ENCODE measurements around the gene HLA-DQB1.
A peak's percentile ranks its signal among the peaks of the same experiment; 100 is the strongest.
"Not testable (repeated sequence)": the region's sequence is repeated elsewhere in the genome, so short reads cannot be mapped to it uniquely, and the experiment has no call there.

HLA-DQB1 gene

DNA sequence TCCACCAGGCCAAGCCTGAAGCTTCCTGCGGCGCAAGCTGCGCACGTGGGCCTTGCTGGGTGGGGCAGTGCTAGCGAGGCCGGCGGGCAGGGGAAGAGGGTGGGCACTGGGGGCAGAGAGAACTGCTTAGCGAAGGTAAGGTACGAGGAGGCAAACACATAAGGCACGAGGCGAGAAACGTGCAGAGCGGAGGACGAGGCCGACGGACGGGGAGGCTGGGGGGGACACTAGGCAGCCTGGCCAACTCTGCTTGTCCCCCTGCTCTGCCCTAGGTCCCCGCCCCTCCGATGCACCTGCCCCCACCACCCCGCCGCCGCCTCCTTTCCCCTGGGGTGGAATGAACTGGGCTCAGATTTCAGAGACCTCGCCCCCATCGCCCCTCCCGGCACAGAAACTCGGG, 2.1 kb downstream of the HLA-DQB1 start:
- FAIRE-seq = no peak
- DNase-seq (ENCODE audit: insufficient read length, low spot score) = no peak

DNA sequence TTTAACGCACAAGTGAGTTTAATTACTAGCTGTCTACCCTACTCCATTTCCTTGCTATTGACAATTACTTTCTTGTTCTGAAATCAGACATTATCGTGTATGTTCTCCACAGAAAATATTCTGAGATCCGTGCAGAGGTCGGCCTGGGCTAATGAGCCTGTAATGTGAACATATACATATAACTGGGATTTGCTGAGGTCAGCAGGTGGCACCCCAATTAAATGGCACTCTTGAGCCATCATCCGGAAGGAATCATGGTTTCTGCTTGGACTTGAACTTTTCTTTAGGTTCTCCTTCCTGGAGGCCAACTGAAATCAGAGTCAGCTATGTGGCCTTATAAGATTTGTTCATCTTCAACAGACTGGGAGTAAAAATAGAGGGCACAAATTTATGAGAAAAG, 3.6 kb downstream of the HLA-DQB1 start:
- no peak for DNase-seq (ENCODE audit: insufficient read length, low spot score)

DNA sequence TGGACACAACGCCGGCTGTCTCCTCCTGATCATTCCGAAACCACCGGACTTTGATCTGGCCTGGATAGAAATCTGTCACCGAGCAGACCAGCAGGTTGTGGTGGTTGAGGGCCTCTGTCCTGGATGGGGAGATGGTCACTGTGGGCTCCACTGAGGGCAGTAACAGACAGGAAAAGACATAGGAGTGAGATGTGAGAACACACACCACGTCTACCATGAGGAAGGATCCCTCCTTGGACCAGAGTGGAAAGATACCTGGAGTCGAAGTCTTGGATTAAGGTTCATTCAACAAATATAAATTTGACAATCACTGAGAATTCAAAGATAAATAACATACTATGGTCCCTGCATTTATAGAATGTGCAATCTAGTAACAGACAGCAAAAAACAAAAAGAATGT, 4.4 kb downstream of the HLA-DQB1 start:
- FAIRE-seq (peak; percentile 11), DNase-seq (ENCODE audit: insufficient read length, low spot score) (no peak)

More for the DNA sequence above, 3.6 kb downstream of the HLA-DQB1 start:
- FAIRE-seq = peak; percentile 61

DNA sequence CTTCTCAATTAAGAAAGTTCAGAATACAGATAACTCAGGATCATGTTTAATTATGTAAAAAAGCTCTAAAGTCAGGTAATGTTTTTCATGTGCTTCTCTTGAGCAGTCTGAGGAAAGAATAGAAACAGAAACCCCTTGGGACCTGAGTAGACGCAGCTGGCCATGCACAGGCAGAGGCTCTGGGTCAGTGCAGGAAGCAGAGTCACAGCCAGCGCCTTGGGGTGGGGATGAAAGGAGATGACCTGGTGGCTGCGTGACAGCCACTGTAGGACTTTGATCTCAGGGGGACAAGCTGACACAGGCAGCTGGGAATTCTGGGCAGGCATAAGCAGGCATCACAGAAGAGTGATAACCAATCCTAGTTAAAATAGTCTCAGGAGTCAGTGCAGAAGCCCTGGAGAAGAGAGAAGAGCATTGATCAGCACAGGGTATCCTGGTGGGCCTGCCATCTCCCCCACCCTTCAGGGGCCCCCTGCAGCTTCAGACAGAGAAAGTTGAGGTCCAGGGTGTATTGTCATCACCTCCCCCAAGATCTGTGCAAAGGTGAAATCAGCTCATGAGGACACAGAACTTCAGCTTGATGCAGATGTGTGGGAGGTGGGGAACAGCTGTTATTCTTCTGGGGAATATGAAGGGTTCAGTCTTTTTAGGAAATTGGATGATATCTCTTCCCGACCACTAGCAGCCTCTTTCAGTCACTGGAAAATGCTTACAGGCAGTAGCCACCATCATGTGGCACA, 6.4 kb downstream of the HLA-DQB1 start:
- DNase-seq (ENCODE audit: insufficient read length, low spot score) = peak; percentile 6
- peak; percentile 94 for FAIRE-seq

DNA sequence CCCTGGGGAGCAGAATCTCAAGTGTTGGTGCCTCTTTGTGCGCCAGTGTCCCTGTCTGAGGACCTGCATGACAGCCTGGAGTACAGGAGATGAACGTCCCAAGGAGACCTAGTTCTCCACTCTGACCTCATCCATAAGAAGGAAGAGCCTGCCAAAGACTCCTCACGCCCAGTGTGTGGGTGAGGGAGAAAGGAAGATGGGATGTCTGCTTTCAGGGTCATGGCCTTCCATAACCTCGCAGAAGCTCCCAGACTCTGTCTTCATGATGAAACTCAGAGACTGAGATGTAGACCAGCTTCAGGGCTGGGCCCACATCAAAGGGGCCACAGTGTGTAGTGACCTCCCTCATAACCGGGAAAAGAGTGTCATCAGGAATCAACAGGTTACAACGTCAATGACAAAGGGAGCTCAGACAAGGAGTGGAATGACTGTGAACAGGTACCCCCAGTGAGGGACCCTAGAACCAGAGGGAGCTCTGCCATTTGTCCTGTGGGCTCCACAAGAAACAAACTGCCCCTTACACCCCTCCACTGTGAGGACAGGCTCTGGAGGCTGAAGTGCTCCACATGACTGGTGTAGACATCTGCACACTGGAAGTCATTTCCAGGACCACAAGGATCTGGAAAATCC, 8.1 kb downstream of the HLA-DQB1 start:
- no peak for FAIRE-seq

DNA sequence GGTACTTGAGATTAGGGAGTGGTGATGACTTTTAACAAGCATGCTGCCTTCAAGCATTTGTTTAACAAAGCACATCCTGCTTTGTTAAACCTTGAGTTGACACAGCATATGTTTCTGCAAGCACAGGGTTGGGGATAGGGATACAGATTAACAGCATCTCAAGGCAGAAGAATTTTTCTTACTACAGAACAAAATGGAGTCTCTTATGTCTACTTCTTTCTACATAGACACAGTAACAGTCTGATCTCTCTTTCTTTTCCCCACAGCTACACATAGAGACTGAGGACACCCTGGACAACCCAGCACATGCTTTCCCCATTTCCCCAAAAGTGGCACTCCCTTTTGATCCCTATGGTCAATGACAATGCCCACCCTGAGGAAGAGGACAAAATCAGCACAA, 8.6 kb downstream of the HLA-DQB1 start:
- DNase-seq (ENCODE audit: insufficient read length, low spot score); FAIRE-seq: not testable (repeated sequence)

More for the DNA sequence above, 8.1 kb downstream of the HLA-DQB1 start:
- DNase-seq (ENCODE audit: insufficient read length, low spot score) = no peak

DNA sequence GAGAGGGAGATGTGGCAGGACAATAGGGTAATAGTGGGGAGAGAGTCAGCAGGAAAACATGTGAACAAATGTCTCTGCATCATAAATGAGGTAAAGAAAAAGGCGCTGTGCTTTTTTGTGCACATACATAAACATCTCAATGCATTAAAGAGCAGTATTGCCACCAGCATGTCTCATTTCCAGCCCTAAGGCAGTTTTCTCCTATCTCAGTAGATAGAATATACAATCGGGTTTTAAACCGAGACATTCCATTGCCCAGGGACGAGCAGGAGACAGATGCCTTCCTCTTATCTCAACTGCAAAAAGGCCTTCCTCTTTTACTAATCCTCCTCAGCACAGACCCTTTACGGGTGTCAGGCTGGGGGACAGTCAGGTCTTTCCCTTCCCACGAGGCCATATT, 9.1 kb downstream of the HLA-DQB1 start:
- not testable (repeated sequence) for FAIRE-seq; DNase-seq (ENCODE audit: insufficient read length, low spot score)

DNA sequence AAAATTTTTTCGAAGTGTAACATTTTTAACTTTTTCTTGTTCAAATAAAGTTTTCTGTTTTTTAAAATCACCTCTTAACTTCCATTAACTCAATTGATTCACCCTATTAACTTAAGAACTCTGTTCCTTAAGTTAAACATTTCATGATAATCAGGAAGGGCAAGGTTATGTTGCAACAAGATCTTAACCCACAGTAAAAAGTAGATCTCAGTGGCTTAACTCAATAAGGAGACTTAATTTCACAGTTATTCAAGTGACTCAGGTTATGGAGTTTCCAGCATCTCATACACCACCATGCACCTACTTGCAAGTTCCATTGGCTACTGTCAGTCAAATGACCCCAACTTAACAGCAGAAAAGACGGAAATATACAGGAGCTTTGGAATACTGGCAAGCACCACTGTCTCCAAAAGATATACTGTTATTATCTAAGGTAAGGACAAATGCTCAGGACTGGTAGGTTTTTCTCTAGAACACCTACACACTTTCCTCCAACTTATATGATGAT, 11.2 kb downstream of the HLA-DQB1 start:
- DNase-seq (ENCODE audit: insufficient read length, low spot score) (no peak), FAIRE-seq (no peak)

DNA sequence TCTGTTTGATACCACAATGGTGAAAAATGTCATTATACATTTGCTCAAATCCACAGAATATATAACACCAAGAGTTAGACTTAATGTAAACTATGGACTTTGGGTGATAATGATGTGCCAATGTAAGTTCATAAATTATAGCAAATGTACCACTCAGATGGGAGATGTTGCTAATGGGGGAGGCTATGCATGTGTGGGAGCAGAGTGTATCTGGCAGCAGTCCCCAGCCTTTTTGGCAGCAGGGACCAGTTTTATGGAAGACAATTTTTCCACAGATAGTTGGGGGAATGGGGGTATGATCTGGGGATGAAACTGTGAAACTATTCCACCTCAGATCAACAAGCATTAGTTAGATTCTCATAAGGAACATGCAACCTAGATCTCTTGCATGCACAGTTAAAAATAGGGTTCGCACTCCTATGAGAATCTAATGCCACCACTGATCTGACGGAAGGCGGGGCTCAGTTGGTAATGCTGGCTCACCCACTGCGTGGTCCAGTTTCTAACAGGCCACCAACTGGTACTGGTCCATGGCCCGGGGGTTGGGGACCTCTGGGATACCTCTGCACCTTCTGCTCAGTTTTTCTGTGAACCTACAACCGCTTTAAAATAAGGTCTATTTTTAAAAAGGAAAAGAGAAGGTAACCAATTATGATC, 21.3 kb downstream of the HLA-DQB1 start:
- DNase-seq (ENCODE audit: insufficient read length, low spot score) (no peak), FAIRE-seq (peak; percentile 28)

DNA sequence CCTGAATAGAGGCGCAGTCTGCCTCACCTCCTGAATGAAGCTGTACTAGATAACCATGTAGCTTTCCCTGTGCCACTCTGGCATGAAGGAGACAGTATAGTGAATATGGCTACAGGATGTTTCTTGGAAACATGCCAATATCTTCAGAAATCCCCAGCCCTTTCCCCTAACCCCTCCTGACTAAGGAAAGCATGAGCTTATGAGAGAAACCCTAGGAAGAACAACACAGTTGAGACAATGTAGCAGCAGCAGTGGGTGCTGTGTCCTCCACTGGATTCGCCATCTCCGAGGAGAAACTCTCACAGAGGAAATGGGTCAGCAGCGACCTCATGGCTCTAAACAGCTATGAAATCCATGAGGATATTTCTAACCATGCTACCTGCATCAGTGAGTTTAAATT, 22.6 kb downstream of the HLA-DQB1 start:
- FAIRE-seq = peak; percentile 18
- DNase-seq (ENCODE audit: insufficient read length, low spot score) = no peak

DNA sequence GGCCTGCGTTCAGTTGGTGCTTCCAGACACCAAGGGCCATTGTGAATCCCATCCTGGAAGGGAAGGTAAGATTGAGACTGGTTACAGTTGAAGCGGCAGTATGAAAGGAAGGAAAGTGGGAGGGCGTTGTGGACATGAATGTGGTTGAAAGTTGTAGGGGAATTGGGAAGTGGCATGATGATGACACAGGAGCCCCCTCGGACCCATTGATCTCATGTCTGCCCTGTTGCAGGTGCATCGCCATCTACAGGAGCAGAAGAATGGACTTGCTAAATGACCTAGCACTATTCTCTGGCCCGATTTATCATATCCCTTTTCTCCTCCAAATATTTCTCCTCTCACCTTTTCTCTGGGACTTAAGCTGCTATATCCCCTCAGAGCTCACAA, 23.7 kb downstream of the HLA-DQB1 start:
- FAIRE-seq (peak; percentile 82), DNase-seq (ENCODE audit: insufficient read length, low spot score) (no peak)

DNA sequence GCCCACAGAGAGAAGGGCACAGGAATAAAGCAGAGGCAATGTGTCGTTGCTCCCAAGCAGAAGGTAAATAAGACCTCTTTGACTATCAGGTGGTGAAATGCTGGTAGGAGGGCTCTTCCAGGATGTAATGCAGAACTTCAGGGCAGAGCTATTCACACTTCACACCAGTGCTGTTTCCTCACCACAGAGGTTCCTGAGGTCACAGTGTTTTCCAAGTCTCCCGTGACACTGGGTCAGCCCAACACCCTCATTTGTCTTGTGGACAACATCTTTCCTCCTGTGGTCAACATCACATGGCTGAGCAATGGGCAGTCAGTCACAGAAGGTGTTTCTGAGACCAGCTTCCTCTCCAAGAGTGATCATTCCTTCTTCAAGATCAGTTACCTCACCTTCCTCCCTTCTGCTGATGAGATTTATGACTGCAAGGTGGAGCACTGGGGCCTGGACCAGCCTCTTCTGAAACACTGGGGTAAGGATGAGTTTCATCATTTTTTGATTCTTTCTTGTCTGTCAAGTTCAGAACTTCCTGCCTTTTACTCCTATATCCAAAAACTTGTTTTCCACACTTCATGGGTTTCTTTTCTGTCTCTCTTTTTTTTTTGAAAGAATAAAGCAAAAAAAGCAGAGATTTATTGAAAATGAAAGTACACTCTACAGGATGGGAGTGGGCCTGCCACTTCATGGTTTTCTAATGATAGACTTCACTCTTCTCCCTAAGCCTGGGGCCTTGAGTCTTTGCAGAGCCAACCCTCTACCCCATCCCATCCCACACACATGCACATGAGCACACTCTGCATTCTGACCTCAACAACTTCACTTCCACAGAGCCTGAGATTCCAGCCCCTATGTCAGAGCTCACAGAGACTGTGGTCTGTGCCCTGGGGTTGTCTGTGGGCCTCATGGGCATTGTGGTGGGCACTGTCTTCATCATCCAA, 24.4 kb downstream of the HLA-DQB1 start:
- DNase-seq (ENCODE audit: insufficient read length, low spot score) = not testable (repeated sequence)
- peak; percentile 86 for FAIRE-seq

DNA sequence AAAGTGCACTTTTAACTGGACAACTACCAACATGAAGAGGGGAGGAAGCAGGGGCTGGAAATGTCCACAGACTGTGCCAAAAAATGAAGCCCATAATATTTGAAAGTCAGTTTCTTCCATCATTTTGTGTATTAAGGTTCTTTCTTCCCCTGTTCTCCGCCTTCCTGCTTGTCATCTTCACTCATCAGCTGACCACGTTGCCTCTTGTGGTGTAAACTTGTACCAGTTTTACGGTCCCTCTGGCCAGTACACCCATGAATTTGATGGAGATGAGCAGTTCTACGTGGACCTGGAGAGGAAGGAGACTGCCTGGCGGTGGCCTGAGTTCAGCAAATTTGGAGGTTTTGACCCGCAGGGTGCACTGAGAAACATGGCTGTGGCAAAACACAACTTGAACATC, 25.3 kb downstream of the HLA-DQB1 start:
- no peak for FAIRE-seq

DNA sequence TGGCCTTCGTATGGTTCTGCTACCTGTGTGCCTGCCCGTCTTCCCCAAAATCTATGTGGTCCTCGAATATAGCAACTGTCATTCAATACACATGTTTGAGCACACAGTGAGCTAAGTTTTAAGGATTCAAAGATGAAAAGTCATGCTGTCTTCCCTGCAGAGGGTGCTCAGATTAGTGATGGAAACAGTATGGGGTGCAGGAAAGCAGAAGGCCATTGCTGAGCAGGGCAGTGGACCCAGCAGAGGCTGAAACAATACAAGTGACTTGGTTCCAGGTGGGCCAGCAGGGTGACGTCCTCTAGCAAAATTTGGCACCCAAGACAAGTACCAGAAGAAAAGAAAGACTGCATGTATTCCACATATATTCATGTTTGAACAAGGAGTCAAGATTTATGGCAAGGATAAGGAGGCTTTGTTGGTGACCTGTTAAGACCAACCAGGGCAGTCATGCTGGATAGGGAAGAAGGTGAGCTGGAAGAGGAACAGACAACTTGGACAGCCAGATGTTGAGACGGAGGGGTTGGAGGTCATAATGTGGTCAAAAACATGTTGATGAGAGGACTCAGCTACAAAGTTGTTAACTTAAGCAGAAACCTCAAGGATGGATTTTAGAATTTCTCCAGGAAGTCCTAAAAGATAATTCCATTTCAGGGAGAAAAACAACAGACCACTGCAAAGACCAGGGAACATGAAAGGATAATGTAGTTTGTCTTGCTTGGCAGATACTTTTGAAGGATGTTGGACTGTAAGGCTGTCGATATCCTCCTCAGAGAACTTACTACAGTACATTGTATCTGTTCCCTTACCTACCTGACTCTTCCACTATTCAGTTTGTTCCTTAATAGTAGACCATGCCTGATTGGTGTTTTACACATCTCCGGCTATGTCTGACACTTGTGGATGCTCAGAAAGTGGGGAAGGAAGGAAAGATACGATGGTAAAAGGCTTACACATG, 26.7 kb downstream of the HLA-DQB1 start:
- DNase-seq (ENCODE audit: insufficient read length, low spot score) (no peak), FAIRE-seq (peak; percentile 83)

More for the DNA sequence above, 25.3 kb downstream of the HLA-DQB1 start:
- no peak for DNase-seq (ENCODE audit: insufficient read length, low spot score)

DNA sequence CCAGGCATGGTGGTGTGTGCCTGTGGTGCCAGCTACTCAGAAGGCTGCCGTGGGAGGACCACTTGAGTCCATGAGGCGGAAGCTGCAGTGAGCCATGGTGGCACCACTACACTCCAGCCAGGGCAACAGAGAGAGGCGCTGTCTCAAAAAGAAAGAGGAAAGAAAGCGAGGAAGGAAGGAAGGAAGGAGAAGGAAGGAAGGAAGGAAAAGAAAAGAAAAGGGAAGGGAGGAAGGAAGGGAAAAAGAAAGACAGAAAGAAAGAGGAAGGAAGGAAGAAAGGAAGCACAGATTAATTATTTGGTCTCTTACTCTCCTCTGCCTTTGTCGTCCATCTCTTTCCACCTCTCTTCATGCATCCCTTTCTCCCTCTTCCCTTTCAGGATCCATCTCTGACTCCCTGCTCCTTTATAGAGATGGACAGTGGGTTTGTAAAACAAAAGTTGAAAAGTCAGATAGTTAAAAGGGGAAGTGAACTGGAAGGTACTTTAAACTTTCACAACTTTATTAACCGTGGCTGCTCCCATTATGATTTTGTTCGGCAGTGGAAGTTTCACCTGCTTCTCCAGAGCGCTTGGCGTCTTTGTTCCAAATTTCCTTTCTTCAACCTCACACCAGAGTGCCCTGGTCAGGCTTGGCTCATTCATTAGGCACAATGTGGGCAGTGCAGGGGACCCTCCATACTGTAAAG, 27.8 kb downstream of the HLA-DQB1 start:
- FAIRE-seq = peak; percentile 87
- no peak for DNase-seq (ENCODE audit: insufficient read length, low spot score)

DNA sequence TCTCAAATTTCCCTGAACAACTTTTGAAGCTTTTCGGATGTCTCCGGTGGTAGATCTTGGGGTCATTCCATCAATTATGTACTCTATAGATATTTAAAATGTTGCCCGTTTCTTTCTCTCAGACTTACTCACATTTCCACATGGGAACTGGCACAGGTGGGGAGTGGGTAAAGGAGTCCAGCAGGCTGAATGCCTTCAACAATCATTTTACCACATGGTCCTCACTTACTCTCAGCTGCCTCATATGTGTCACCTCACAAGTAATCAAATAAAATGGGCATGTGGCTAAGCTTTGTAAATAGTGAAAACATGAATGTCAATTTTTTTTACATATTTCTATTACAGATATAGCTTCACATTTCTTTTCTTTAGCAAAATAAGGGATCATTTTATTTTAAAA, 28.6 kb downstream of the HLA-DQB1 start:
- peak; percentile 47 for FAIRE-seq
- no peak for DNase-seq (ENCODE audit: insufficient read length, low spot score)

DNA sequence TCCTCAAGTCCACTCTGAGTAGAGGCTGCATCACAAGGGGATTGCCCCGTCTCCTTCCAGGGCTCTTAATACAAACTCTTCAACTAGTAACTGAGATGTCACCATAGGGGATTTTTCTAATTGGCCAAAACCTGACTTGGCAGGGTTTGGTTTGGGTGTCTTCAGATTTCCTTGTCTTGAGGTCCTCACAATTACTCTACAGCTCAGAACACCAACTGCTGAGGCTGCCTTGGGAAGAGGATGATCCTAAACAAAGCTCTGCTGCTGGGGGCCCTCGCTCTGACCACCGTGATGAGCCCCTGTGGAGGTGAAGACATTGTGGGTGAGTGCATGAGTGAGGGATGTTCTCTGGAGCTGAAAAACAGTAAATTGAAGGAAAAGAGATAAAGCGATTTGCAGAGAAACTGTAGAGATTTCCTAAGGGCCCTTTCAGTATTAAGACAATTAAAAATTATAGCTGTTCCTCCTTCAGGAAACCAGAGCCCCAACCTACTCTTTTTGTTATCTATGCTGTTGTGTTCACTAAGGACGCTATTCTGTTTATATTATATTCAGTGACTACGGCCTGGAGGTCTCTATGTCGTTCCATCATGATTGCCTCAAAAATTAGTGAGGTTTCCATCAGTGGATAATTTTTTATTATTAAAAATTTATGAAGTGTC, 29.1 kb downstream of the HLA-DQB1 start, which contains the start of gene HLA-DQA1:
Gene HLA-DQA1 (plus strand): TSS at position 188 of the 662 bp plus-strand sequence. CDS start 53 bp downstream, at position 241.
- DNase-seq (ENCODE audit: insufficient read length, low spot score) (peak; percentile 18), FAIRE-seq (peak; percentile 95)

DNA sequence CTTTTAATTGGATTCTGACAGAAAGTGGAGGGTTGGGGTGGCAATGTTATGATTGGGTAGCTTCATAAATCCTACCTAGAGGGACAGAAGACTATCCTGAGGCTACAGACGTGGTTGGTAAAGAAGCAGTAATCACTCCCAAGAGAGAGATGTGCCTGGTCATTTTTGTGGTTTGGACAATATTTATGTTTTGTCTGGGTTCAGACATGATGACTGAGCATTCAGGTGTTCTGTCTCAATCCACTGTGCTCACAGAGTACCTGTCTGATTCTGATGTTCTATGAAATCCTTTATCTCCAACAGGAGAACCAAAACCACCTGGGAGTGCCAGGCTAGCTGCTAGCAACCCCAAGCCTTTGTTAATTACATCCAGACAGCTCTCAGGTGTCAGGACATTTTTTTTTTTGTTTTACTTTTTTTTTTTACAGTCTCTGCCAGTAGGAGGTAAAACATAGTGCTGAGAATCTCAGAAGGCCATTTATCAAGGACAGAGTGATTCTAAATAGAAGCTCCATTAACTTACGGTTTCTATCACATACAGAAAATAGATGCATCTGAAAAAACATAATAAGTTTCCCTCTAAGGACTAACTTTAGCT, 30.8 kb downstream of the HLA-DQB1 start:
- FAIRE-seq (peak; percentile 88), DNase-seq (ENCODE audit: insufficient read length, low spot score) (no peak)
